Vagina (tissue), 2 donors: ENCODE results near the gene PTGES. TPM values are rescaled to one million over a fixed set of nuclear protein-coding genes. Genes with fewer than 3 reads are reported as not detected.

Experiments used
- DNase-seq, 2 donors: peaks; one replicate each; pipeline ENCODE4 v3.0.0-alpha.2; 2017; ENCODE audit errors: extremely low spot score in 2 of 2
- H3K27ac ChIP-seq: fragments of 200-600 bp; sonication (generic); one replicate; pipeline ENCODE4 v1.5.1; 2019
- H3K27me3 ChIP-seq: fragments of 200-600 bp; sonication (generic); one replicate; pipeline ENCODE4 v1.5.1; 2019
- H3K36me3 ChIP-seq, 2 donors: fragments of 200-600 bp; sonication (generic); one replicate each; pipeline ENCODE4 v1.5.1; 2017 to 2019
- H3K4me1 ChIP-seq: fragments of 200-600 bp; sonication (generic); one replicate; pipeline ENCODE4 v1.5.1; 2019
- H3K4me3 ChIP-seq, 2 donors: fragments of 200-600 bp; sonication (generic); 1 replicate in 1 of 2; 2 replicates in 1 of 2; pipeline ENCODE4 v1.5.1; 2016 to 2019
- H3K9me3 ChIP-seq: fragments of 200-600 bp; sonication (generic); one replicate; pipeline ENCODE4 v1.5.1; 2019
- CTCF ChIP-seq, 3 experiments: fragments of 450-650 bp in 2 of 3; fragments of 200-600 bp in 1 of 3; sonication (generic) in 1 of 3; IDR thresholded peaks; one replicate each; pipeline ENCODE4 v1.5.1; 2017 to 2019; ENCODE audit warnings: antibody characterized with exemption in 3 of 3, mild to moderate bottlenecking in 2 of 3, moderate library complexity in 2 of 3
- POLR2A ChIP-seq, 2 donors: fragments of 450-650 bp; IDR thresholded peaks; one replicate each; pipeline ENCODE4 v1.6.1; 2017; ENCODE audit warnings: antibody characterized with exemption in 2 of 2, mild to moderate bottlenecking in 2 of 2, moderate library complexity in 2 of 2
- POLR2AphosphoS5 ChIP-seq, 2 donors: sonication (generic); formaldehyde crosslinking; IDR thresholded peaks; one replicate each; pipeline ENCODE4 v1.9.0; 2017; ENCODE audit warnings: antibody characterized with exemption in 2 of 2, mild to moderate bottlenecking in 2 of 2, low read depth in 1 of 2; ENCODE audit not compliant: insufficient read depth in 1 of 2
- intact Hi-C: fragments of 100-400 bp; cut with DNase I; formaldehyde crosslinking; loops from one replicate; pipeline ENCODE4 v1.15.1; 2023
- total RNA-seq: library from RNA; depleted of rRNA; stranded (reverse); fragments of >200 nt; gene quantifications from one replicate; pipeline ENCODE4 v1.2.3, GENCODE V29; 2016

Gene PTGES
- total RNA-seq, 1 donor from 2014 or later: 18.9 TPM

- H3K36me3 ChIP-seq: no peaks in the 10 kb centered on the region
- no peaks in the 10 kb centered on the region for H3K27me3 ChIP-seq
- TF ChIP-seq POLR2A (IDR thresholded peaks at IDR 0.05) (no peak), CTCF (IDR thresholded peaks at IDR 0.05) (no peak), POLR2AphosphoS5 (IDR thresholded peaks at IDR 0.05; ENCODE audit: insufficient read depth in 1 of 2, low read depth in 1 of 2) (no peak)
- H3K9me3 ChIP-seq: no peaks in the 10 kb centered on the region
- H3K4me3 ChIP-seq: no peak overlapping the region
- no peak overlapping the region for H3K27ac ChIP-seq
- H3K4me1 ChIP-seq: peaks cover 5% of the 10 kb centered on the region
- DNase-seq: no peak
- intact Hi-C loops: no loop called here
Observed at GRCh38 chr9:129745200-129745599, 7.6 kb downstream of the PTGES start.

- no peak for DNase-seq
- H3K4me3 ChIP-seq: no peak overlapping the region
- H3K9me3 ChIP-seq: no peaks in the 10 kb centered on the region
- TF ChIP-seq POLR2A (IDR thresholded peaks at IDR 0.05): no peak
- no peak for TF ChIP-seq CTCF (IDR thresholded peaks at IDR 0.05)
- TF ChIP-seq POLR2AphosphoS5 (IDR thresholded peaks at IDR 0.05; ENCODE audit: insufficient read depth in 1 of 2, low read depth in 1 of 2): no peak
- H3K27ac ChIP-seq: no peak overlapping the region
- H3K36me3 ChIP-seq: no peaks in the 10 kb centered on the region
- intact Hi-C loops: no loop called here
- H3K4me1 ChIP-seq: peaks cover 7% of the 10 kb centered on the region
- no peaks in the 10 kb centered on the region for H3K27me3 ChIP-seq
Observed at GRCh38 chr9:129740666-129741464, 12.0 kb downstream of the PTGES start.

- H3K9me3 ChIP-seq: no peaks in the 10 kb centered on the region
- no peak for DNase-seq
- no peak overlapping the region for H3K27ac ChIP-seq
- intact Hi-C loops: no loop called here
- H3K36me3 ChIP-seq: no peaks in the 10 kb centered on the region
- no peaks in the 10 kb centered on the region for H3K27me3 ChIP-seq
- no peak for TF ChIP-seq POLR2A (IDR thresholded peaks at IDR 0.05)
- TF ChIP-seq CTCF (IDR thresholded peaks at IDR 0.05): no peak
- no peak for TF ChIP-seq POLR2AphosphoS5 (IDR thresholded peaks at IDR 0.05; ENCODE audit: insufficient read depth in 1 of 2, low read depth in 1 of 2)
- no peak overlapping the region for H3K4me3 ChIP-seq
- H3K4me1 ChIP-seq: peaks cover 7% of the 10 kb centered on the region
Observed at GRCh38 chr9:129740174-129740573, 12.7 kb downstream of the PTGES start.

- intact Hi-C loops: no loop called here
- Histone ChIP-seq H3K36me3 (no peaks in the 10 kb centered on the region), H3K4me1 (peaks cover 7% of the 10 kb centered on the region), H3K27ac (no peak overlapping the region), H3K9me3 (no peaks in the 10 kb centered on the region), H3K4me3 (no peak overlapping the region), H3K27me3 (no peaks in the 10 kb centered on the region)
- TF ChIP-seq CTCF (IDR thresholded peaks at IDR 0.05) (no peak), POLR2AphosphoS5 (IDR thresholded peaks at IDR 0.05; ENCODE audit: insufficient read depth in 1 of 2, low read depth in 1 of 2) (no peak), POLR2A (IDR thresholded peaks at IDR 0.05) (no peak)
- DNase-seq: no peak
Observed at GRCh38 chr9:129739432-129739831, 13.4 kb downstream of the PTGES start.
